GM10248 (cell line): ENCODE data around the gene RIT1.

Source experiments
- CTCF ChIA-PET: fragments of 300-600 bp; sonication (Branson Sonifier 250); formaldehyde crosslinking; extraction: SDS; loops from one replicate; lab custom pipeline; 2021; ENCODE audit warnings: antibody characterized with exemption; lab: Yijun Ruan, JAX
- POLR2A ChIA-PET: fragments of 350-650 bp; sonication (Branson Sonifier 250); formaldehyde crosslinking; extraction: SDS; loops from one replicate; lab custom pipeline; 2020; ENCODE audit warnings: antibody characterized with exemption; lab: Yijun Ruan, JAX
- DNase-seq: peaks from one replicate; pipeline ENCODE4 v3.0.0; 2012; ENCODE audit errors: extremely low spot score
- CTCF ChIP-seq: IDR thresholded peaks from 2 replicates; pipeline ENCODE4 v1.5.1; 2012; ENCODE audit warnings: mild to moderate bottlenecking, low read depth; ENCODE audit errors: extremely low read depth, missing control alignments, control extremely low read depth

The RIT1 gene

GRCh38 chr1:155859234-155859829, 51.8 kb downstream of the RIT1 start, which contains the start of gene SYT11:
TSS of gene SYT11 (plus strand) at chr1:155859567. CDS start at chr1:155859762, 195 bp downstream.
- CTCF ChIA-PET = interaction anchor here (1.2 to 4.6 kb wide), 2 partner anchors 13 to 130 kb away, joined by 3 to 27 read pairs; no protein-coding TSS in a partner anchor

GRCh38 chr1:155858800-155859233, 52.3 kb downstream of the RIT1 start:
- ChIA-PET CTCF (interaction anchor here (1.2 to 4.6 kb wide), 2 partner anchors 13 to 131 kb away, joined by 3 to 27 read pairs; no protein-coding TSS in a partner anchor), POLR2A (interaction anchor here (0.6 kb wide), 1 partner anchor 171 kb away, joined by 4 read pairs; no protein-coding TSS in a partner anchor)
- peak; percentile 46 for DNase-seq
- TF ChIP-seq CTCF = no peak

More at GRCh38 chr1:155859234-155859829, 51.8 kb downstream of the RIT1 start, which contains the start of gene SYT11:
- POLR2A ChIA-PET = interaction anchor here (0.7 to 1.3 kb wide), 3 partner anchors 9 to 49 kb away, joined by 3 to 5 read pairs (median 3); no protein-coding TSS in a partner anchor
- DNase-seq = peak; percentile 96
- TF ChIP-seq CTCF = no peak

- DNase-seq = peak; percentile 93
- CTCF ChIA-PET = interaction anchor here (1.0 to 1.3 kb wide), 3 partner anchors 10 to 132 kb away, joined by 3 to 5 read pairs (median 4); no protein-coding TSS in a partner anchor
- TF ChIP-seq CTCF = no peak
- POLR2A ChIA-PET = interaction anchor here (0.6 kb wide), 1 partner anchor 584 kb away, joined by 10 read pairs; the partner anchor contains the start of gene CLK2
Measured at GRCh38 chr1:155856975-155857930, 53.9 kb downstream of the RIT1 start, which contains the start of gene GON4L. TSS of gene GON4L (minus strand) at chr1:155857214. CDS start at chr1:155853780, 3,434 bp downstream.

- no peak for TF ChIP-seq CTCF
- no peak for DNase-seq
- ChIA-PET CTCF (interaction anchor here (1.0 to 1.3 kb wide), 3 partner anchors 9 to 133 kb away, joined by 3 to 5 read pairs (median 4); no protein-coding TSS in a partner anchor), POLR2A (interaction anchor here (0.6 kb wide), 1 partner anchor 583 kb away, joined by 10 read pairs; the partner anchor contains the start of gene CLK2)
Measured at GRCh38 chr1:155856257-155856974, 54.7 kb downstream of the RIT1 start.

- CTCF ChIA-PET = no interaction called here
- POLR2A ChIA-PET = no interaction called here
Measured at GRCh38 chr1:155850345-155850744, 60.8 kb downstream of the RIT1 start.

More at GRCh38 chr1:155850345-155850744, 60.8 kb downstream of the RIT1 start:
- DNase-seq = no peak
- no peak for TF ChIP-seq CTCF
